Smooth muscle cell of the brain vasculature (primary cell): ENCODE data around the gene STARD10.
A peak's percentile ranks its signal among the peaks of the same experiment; 100 is the strongest.
"Not testable (repeated sequence)": the region's sequence is repeated elsewhere in the genome, so short reads cannot be mapped to it uniquely, and the experiment has no call there.

Experiments
- DNase-seq: peaks from one replicate; pipeline ENCODE4 v3.0.0-alpha.2; 2012; ENCODE audit warnings: low read depth, low spot score

Gene STARD10

DNA sequence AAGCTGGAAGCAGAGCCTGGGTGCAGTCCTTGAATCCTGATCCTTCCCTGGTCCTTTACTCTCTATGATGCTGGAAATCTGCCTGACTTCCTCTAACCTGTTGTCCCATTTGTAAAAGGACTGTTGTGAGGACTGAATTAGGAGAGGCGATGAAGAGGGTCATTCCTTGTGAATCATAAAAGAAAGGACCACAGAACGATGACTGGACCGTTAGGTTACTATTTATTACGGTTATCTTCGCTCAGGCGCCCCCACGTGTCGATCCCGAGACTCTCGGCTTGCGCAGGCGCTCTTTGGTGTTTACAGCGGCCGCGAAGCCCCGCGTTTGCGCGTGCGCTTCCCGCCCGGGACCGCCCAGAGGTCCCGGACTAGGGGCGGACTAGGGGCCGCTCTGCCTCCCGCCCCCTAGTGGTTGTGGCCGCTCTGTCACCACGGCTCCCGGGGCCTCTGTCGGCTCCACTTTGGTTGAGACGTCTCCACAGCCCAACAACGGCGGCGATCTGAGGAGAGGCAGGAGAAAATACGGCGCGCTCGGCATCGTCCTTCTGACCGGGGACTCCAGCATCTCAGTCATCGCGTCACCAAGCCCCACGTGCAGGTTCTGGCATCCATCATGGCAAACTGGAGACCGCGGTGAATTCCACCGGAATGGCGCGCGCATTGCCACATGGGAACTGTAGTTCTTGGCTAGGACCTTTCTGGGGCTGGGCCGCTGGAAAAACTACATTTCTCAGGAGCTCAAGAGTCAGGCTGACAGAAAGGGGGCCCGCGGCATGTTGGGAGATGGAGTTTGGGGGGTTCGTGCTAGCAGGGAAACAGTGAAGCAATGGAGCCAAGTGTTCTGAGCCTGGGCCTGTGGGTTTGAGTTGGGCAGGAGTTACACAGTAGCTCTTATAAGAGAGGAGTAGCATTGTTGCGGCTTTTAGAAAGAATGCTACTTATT is at the start of gene STARD10:
Gene STARD10 (minus strand): TSS at position 623 of the 943 bp plus-strand sequence. CDS start 12,866 bp downstream, outside the sequence.
- DNase-seq, result peak; percentile 87

DNA sequence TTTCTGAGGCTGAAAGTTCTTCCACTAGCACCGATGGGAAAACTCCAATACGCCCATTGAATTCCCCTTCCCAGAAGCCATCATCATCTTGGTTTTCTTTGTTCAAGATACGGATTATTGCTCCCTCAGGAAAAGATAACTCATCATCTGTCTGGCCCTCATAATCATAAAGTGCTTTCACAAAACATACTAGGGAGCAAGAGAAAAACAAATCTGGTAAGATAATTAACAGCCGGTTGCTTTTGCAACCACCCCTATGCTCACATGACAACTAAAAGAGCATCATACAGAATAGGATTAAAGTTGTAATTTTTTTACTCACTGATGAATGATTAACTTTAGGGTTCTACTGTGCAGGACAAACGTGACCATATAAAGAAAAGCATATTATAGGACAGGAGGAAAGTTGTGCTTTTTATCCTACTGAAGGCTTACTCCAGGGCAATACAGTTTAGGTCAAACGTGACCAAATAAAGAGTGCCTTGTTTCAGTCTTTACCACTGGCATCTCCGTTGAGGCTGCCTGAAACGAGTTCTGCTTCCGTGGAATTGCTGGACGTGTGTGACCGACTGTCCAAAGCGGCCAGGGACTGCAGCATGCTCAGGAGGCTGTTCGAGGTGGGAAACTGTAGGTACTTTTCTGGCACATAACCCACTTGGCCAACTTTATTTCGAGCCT is 48.9 kb upstream of the STARD10 start:
- DNase-seq, result no peak

DNA sequence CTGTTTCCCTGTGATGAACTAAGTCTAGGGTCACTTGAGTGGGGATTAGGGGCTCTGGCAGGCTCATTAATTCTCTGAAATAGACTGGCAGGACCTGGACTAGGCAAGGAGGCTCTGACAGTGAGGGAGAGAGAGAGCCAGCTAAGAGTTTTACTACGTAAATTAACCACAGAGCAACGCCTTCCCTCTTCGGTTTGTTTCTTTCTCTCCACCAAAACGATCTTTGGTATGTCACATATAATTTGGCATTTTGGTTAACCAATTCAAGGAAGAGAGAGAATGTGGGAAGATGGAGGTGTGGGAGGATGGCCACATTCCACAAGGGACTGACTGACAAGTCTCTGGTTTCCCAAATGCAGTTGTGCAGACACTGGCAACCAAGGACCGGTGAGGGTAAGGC is 48.3 kb upstream of the STARD10 start:
- DNase-seq, result no peak

- no peak for DNase-seq
These were observed 47.5 kb upstream of the STARD10 start for GRCh38 chr11:72841397-72841796.

- DNase-seq, result no peak
These were observed 46.9 kb upstream of the STARD10 start for GRCh38 chr11:72840780-72841179.

- DNase-seq, result no peak
These were observed 45.0 kb upstream of the STARD10 start for GRCh38 chr11:72838691-72839305.

- no peak for DNase-seq
These were observed 42.3 kb upstream of the STARD10 start for GRCh38 chr11:72836111-72836510.

DNA sequence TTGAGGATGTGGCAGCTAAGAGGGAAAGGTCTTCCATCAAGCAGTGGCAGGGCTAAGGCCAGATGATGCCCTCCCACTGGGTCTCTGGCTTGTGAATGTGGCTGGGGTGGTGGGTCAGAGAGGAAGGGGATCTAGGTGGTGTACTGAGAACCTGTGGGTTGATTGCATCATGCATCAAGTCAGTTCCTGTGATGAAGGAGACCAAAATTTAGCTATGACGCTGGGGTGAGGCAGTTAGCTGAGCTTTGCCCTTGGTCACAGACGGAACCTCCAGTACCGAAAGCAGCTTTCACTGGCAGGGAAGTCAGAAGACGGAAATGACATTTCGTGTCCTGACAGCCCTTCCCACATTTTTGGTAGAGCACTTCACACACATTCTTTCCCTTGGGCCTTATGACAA is 41.1 kb upstream of the STARD10 start:
- DNase-seq, result no peak

GRCh38 chr11:72833811-72834493 is 40.1 kb upstream of the STARD10 start:
- no peak for DNase-seq

GRCh38 chr11:72833083-72833733 is 39.4 kb upstream of the STARD10 start:
- DNase-seq, result no peak

GRCh38 chr11:72832301-72833082 is 38.6 kb upstream of the STARD10 start:
- DNase-seq, result no peak

DNA sequence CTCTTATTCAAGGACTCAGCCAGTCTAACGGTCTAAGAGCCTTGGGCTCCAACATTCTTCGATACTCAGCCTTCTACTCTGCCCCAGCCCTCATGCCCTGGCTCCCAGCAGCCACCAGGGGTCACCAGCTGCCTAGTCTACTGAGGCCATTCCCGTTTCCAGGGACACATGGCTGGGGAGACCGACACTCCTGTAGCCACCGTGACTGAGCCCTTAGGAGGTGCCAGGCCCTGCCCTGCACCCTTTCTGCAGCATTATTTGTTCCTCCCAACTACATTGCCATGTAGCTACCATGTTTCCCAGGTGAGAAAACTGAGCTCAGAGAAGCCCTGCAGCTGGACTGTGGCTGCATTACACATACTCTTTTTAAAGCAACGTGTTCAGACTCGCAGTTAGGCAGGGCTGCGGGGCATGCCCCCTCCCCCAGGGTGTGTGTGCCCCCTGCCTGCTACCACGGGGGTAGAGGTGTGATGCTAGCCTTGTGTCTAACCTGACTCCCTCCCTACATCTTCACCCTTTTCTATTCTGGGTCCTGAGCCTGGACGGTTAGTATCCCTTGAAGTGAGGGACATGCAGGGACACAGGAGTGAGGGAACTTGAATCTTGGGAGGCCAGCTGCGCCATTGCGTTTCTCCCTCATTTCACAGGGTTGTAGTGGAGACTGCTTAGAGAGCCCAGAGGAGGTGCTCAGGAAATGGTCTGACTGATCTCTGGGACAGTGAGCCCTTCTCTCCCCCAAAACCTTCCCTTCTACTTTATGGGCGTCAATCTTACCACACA is 37.9 kb upstream of the STARD10 start:
- no peak for DNase-seq

DNA sequence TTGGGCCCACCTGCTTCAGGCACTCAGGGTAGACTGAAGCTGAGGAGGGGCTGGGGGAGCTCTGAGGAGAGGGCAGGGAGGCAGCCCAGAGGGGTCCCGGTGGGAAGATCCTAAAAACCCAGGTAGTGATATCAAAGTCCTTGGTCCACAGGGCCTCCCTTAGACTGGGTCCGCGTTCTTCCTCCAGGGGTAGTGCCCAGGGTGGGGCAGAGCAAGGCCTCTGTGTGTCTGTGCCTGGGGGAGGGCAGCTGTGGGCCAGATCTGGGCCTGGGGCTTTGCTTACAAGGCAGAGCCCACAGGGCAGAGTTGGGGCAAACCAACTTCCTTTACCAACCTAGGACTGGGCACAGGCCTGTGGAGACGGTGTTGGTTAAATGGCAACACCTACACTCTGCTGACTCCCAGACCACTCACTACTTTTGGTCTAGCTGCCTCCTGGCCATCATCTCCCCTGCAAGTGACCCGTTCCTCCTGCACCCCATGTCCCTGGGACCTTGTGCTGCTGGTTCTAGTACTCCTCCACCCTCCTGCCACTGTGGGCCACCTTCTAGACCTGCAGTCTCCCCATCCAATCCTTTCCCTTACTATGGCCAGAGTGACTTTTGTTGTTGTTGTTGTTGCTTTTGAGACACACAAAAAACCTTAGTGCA is 36.2 kb upstream of the STARD10 start:
- DNase-seq, result no peak

DNA sequence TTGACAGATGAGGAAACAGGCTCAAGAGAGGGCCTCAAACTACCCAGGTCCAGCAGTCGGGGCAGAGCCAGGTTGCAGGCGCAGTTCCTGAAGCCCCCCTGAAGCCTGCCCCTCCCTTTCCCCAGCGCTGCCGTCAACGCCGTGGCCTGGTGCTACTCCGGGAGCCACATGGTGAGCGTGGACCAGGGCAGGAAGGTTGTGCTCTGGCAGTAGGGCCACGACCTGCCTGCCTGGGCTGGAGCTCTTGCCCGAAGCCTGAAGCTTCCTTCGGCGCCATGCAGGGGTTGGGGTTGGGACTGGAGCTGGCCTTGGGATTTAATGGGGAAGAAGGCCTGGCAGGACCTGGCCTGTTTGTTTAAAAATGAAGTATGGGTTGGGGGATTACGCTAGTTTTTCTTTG is 35.3 kb upstream of the STARD10 start:
- DNase-seq, result no peak

GRCh38 chr11:72828692-72829101 is 34.9 kb upstream of the STARD10 start:
- DNase-seq, result no peak

GRCh38 chr11:72828081-72828567 is 34.3 kb upstream of the STARD10 start:
- no peak for DNase-seq

- not testable (repeated sequence) for DNase-seq
These were observed 33.8 kb upstream of the STARD10 start for GRCh38 chr11:72827656-72828055.

GRCh38 chr11:72826942-72827480 is 33.2 kb upstream of the STARD10 start:
- DNase-seq, result no peak
